ENCODE measurements around the gene PRKAG2. TPM values are rescaled to one million over a fixed set of nuclear protein-coding genes. Genes with fewer than 3 reads are reported as not detected.
"Not testable (repeated sequence)": the region's sequence is repeated elsewhere in the genome, so short reads cannot be mapped to it uniquely, and the experiment has no call there.

The PRKAG2 gene
- total RNA-seq, 2 experiments from 2014 or later, result 23.5 to 25.6 TPM

- no peak for DNase-seq
- H3K27ac Mint-ChIP-seq, result no peak overlapping the region
- POLR2A ChIA-PET, result no interaction called here
- H3K4me3 Mint-ChIP-seq, result no peak overlapping the region
- intact Hi-C loops (cut with micrococcal nuclease), result no loop called here
- CTCF ChIA-PET, result no interaction called here
- H3K27me3 Mint-ChIP-seq, result no peaks in the 10 kb centered on the region
- H3K36me3 Mint-ChIP-seq, result no peaks in the 10 kb centered on the region
- peaks cover 29% of the 10 kb centered on the region for H3K4me1 Mint-ChIP-seq (ENCODE audit: low read depth)
- H3K9me3 Mint-ChIP-seq, result no peaks in the 10 kb centered on the region
Observed at GRCh38 chr7:151833213-151833651, 43.7 kb downstream of the PRKAG2 start.

- H3K27me3 Mint-ChIP-seq, result no peaks in the 10 kb centered on the region
- DNase-seq, result no peak
- H3K4me3 Mint-ChIP-seq, result no peak overlapping the region
- H3K36me3 Mint-ChIP-seq, result no peaks in the 10 kb centered on the region
- CTCF ChIA-PET, result interaction anchor here (0.6 kb wide), 1 partner anchor 119 kb away, joined by 3 read pairs; no protein-coding TSS in a partner anchor
- H3K27ac Mint-ChIP-seq, result no peak overlapping the region
- POLR2A ChIA-PET, result no interaction called here
- no peaks in the 10 kb centered on the region for H3K9me3 Mint-ChIP-seq
- intact Hi-C loops (cut with micrococcal nuclease), result no loop called here
- peaks cover 29% of the 10 kb centered on the region for H3K4me1 Mint-ChIP-seq (ENCODE audit: low read depth)
Observed at GRCh38 chr7:151832656-151833055, 44.3 kb downstream of the PRKAG2 start.

GRCh38 chr7:151832138-151832537 lies 44.8 kb downstream of the PRKAG2 start:
- no peaks in the 10 kb centered on the region for H3K27me3 Mint-ChIP-seq
- ChIA-PET POLR2A (no interaction called here), CTCF (no interaction called here)
- DNase-seq, result no peak
- intact Hi-C loops (cut with micrococcal nuclease), result no loop called here
- no peak overlapping the region for H3K27ac Mint-ChIP-seq
- peaks cover 29% of the 10 kb centered on the region for H3K4me1 Mint-ChIP-seq (ENCODE audit: low read depth)
- H3K9me3 Mint-ChIP-seq, result no peaks in the 10 kb centered on the region
- H3K4me3 Mint-ChIP-seq, result no peak overlapping the region
- no peaks in the 10 kb centered on the region for H3K36me3 Mint-ChIP-seq

- Mint-ChIP-seq H3K9me3 (no peaks in the 10 kb centered on the region), H3K36me3 (no peaks in the 10 kb centered on the region), H3K27ac (no peak overlapping the region), H3K27me3 (no peaks in the 10 kb centered on the region), H3K4me1 (ENCODE audit: low read depth) (peaks cover 29% of the 10 kb centered on the region), H3K4me3 (no peak overlapping the region)
- POLR2A ChIA-PET, result no interaction called here
- intact Hi-C loops (cut with micrococcal nuclease), result no loop called here
- DNase-seq, result no peak
- CTCF ChIA-PET, result no interaction called here
Observed at GRCh38 chr7:151831606-151832005, 45.3 kb downstream of the PRKAG2 start.

GRCh38 chr7:151830121-151830830 lies 46.6 kb downstream of the PRKAG2 start:
- ChIA-PET POLR2A (no interaction called here), CTCF (no interaction called here)
- H3K36me3 Mint-ChIP-seq, result no peaks in the 10 kb centered on the region
- H3K4me1 Mint-ChIP-seq (ENCODE audit: low read depth), result peaks cover 29% of the 10 kb centered on the region
- DNase-seq, result no peak
- H3K27me3 Mint-ChIP-seq, result no peaks in the 10 kb centered on the region
- no peaks in the 10 kb centered on the region for H3K9me3 Mint-ChIP-seq
- no peak overlapping the region for H3K27ac Mint-ChIP-seq
- intact Hi-C loops (cut with micrococcal nuclease), result no loop called here
- H3K4me3 Mint-ChIP-seq, result no peak overlapping the region

GRCh38 chr7:151829707-151830106 lies 47.2 kb downstream of the PRKAG2 start:
- POLR2A ChIA-PET, result no interaction called here
- H3K27ac Mint-ChIP-seq, result no peak overlapping the region
- no peaks in the 10 kb centered on the region for H3K9me3 Mint-ChIP-seq
- no peak for DNase-seq
- no peaks in the 10 kb centered on the region for H3K36me3 Mint-ChIP-seq
- H3K4me1 Mint-ChIP-seq (ENCODE audit: low read depth), result peaks cover 26% of the 10 kb centered on the region
- intact Hi-C loops (cut with micrococcal nuclease), result no loop called here
- no peaks in the 10 kb centered on the region for H3K27me3 Mint-ChIP-seq
- no peak overlapping the region for H3K4me3 Mint-ChIP-seq
- CTCF ChIA-PET, result no interaction called here

- intact Hi-C loops (cut with micrococcal nuclease), result no loop called here
- Mint-ChIP-seq H3K4me3 (no peak overlapping the region), H3K27ac (no peak overlapping the region), H3K4me1 (ENCODE audit: low read depth) (peaks cover 13% of the 10 kb centered on the region), H3K27me3 (no peaks in the 10 kb centered on the region), H3K9me3 (no peaks in the 10 kb centered on the region), H3K36me3 (no peaks in the 10 kb centered on the region)
- DNase-seq, result no peak
- ChIA-PET CTCF (interaction anchor here (0.6 kb wide), 1 partner anchor 11 kb away, joined by 6 read pairs; no protein-coding TSS in a partner anchor), POLR2A (no interaction called here)
Observed at GRCh38 chr7:151827620-151828019, 49.3 kb downstream of the PRKAG2 start.

- DNase-seq; H3K9me3 Mint-ChIP-seq; POLR2A ChIA-PET; CTCF ChIA-PET; intact Hi-C loops (cut with micrococcal nuclease); H3K27ac Mint-ChIP-seq; H3K27me3 Mint-ChIP-seq; H3K36me3 Mint-ChIP-seq; H3K4me3 Mint-ChIP-seq: not testable (repeated sequence)
- H3K4me1 Mint-ChIP-seq (ENCODE audit: low read depth), result peaks cover 13% of the 10 kb centered on the region
Observed at GRCh38 chr7:151826316-151826715, 50.6 kb downstream of the PRKAG2 start.

- POLR2A ChIA-PET, result no interaction called here
- peaks cover 12% of the 10 kb centered on the region for H3K4me1 Mint-ChIP-seq (ENCODE audit: low read depth)
- H3K36me3 Mint-ChIP-seq, result no peaks in the 10 kb centered on the region
- H3K9me3 Mint-ChIP-seq, result no peaks in the 10 kb centered on the region
- DNase-seq, result no peak
- H3K27ac Mint-ChIP-seq, result no peak overlapping the region
- H3K4me3 Mint-ChIP-seq, result no peak overlapping the region
- no peaks in the 10 kb centered on the region for H3K27me3 Mint-ChIP-seq
- intact Hi-C loops (cut with micrococcal nuclease), result no loop called here
- CTCF ChIA-PET, result no interaction called here
Observed at GRCh38 chr7:151825721-151826120, 51.2 kb downstream of the PRKAG2 start.

GRCh38 chr7:151824373-151824933 lies 52.5 kb downstream of the PRKAG2 start:
- ChIA-PET POLR2A (no interaction called here), CTCF (no interaction called here)

GRCh38 chr7:151823566-151824372 lies 53.1 kb downstream of the PRKAG2 start:
- no peak overlapping the region for H3K4me3 Mint-ChIP-seq
- ChIA-PET CTCF (no interaction called here), POLR2A (no interaction called here)
- H3K27me3 Mint-ChIP-seq, result no peaks in the 10 kb centered on the region
- intact Hi-C loops (cut with micrococcal nuclease), result no loop called here
- no peaks in the 10 kb centered on the region for H3K9me3 Mint-ChIP-seq
- H3K36me3 Mint-ChIP-seq, result no peaks in the 10 kb centered on the region
- peaks cover 4% of the 10 kb centered on the region for H3K4me1 Mint-ChIP-seq (ENCODE audit: low read depth)
- no peak overlapping the region for H3K27ac Mint-ChIP-seq
- DNase-seq, result no peak

More at GRCh38 chr7:151824373-151824933, 52.5 kb downstream of the PRKAG2 start:
- intact Hi-C loops (cut with micrococcal nuclease), result no loop called here
- Mint-ChIP-seq H3K27ac (no peak overlapping the region), H3K27me3 (no peaks in the 10 kb centered on the region), H3K36me3 (no peaks in the 10 kb centered on the region), H3K4me3 (no peak overlapping the region), H3K4me1 (ENCODE audit: low read depth) (peaks cover 10% of the 10 kb centered on the region), H3K9me3 (no peaks in the 10 kb centered on the region)
- DNase-seq, result no peak

GRCh38 chr7:151822541-151823181 lies 54.3 kb downstream of the PRKAG2 start:
- Mint-ChIP-seq H3K36me3 (no peaks in the 10 kb centered on the region), H3K4me1 (ENCODE audit: low read depth) (no peaks in the 10 kb centered on the region), H3K27ac (no peak overlapping the region), H3K9me3 (no peaks in the 10 kb centered on the region), H3K4me3 (no peak overlapping the region), H3K27me3 (no peaks in the 10 kb centered on the region)
- intact Hi-C loops (cut with micrococcal nuclease), result no loop called here
- no peak for DNase-seq
- POLR2A ChIA-PET, result no interaction called here
- CTCF ChIA-PET, result interaction anchor here (0.9 kb wide), 1 partner anchor 24 kb away, joined by 3 read pairs; no protein-coding TSS in a partner anchor

Measured in activated CD4-positive, alpha-beta memory T cell treated with anti-CD3 and anti-CD28 coated beads for 36 hours (primary cell).